ENCODE data around the gene GRK6.

The GRK6 gene

DNA sequence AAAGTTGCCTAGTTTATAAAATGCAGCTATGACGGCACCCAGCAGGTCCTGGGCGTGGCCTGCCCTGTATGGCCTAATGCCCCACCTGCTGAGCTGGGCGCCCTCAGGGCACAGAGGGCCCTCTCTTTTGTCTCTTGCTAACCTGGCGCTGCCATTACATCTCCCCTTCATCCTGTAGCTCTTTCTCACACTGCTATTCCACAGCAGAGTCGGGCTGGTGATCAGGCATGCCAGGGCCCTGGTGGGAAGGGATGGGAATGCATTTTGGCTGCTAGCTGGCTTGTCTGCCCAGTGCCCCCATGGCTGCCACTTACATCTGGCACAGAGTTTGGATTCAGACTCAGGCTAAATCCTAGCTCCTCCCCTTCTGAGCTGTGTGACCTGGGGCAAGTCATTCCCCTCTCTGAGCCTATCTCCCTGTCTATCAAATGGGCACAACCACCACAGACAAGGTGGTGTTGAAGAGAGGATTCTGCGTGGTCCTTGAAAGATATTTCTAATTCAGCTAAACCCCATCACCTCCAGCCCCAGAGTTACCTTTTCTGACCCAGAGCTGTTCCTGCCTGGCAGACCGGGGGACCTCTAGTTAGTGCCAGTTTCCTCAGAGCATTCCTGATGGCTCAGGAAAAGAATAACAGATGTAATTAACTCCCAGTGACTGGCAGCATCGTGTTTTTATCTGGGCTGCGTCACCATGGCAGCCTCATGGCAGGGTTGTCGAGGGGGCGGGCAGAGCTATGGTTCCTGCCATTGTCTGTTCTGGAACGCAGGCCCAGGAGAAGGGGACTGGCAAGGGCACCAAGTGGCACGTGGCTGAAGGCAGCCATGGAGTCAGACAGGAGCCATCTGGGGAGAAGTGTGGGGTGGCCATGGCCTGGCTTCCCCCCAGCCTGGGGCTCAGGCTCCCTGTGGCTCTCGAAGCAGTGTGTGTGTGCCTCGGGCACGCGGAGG lies 26.5 kb downstream of the GRK6 start:
- in situ Hi-C loops (cut with MboI; ENCODE audit: low sequenced_read_pairs): no loop called here

GRCh38 chr5:177453852-177454396 lies 27.4 kb downstream of the GRK6 start:
- in situ Hi-C loops (cut with MboI; ENCODE audit: low sequenced_read_pairs): no loop called here

- in situ Hi-C loops (cut with MboI; ENCODE audit: low sequenced_read_pairs): no loop called here
Measured at GRCh38 chr5:177454397-177455035, 28.0 kb downstream of the GRK6 start.

DNA sequence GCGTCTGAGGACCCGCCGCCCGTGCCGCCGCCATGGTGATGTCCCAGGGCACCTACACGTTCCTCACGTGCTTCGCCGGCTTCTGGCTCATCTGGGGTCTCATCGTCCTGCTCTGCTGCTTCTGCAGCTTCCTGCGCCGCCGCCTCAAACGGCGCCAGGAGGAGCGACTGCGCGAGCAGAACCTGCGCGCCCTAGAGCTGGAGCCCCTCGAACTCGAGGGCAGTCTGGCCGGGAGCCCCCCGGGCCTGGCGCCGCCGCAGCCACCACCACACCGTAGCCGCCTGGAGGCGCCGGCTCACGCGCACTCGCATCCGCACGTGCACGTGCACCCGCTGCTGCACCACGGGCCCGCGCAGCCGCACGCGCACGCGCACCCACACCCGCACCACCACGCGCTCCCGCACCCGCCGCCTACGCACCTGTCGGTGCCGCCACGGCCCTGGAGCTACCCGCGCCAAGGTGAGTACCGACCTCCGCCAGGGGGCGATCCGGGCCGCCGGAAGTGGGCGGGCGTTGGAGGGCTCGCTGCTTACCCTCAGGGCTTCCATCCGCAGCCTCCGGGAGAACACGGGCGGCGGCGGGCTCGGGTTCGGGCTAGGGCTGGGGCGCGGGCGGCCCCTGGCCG lies 28.7 kb downstream of the GRK6 start:
- in situ Hi-C loops (cut with MboI; ENCODE audit: low sequenced_read_pairs): no loop called here

- in situ Hi-C loops (cut with MboI; ENCODE audit: low sequenced_read_pairs): no loop called here
Measured at GRCh38 chr5:177455661-177456590, 29.4 kb downstream of the GRK6 start.

DNA sequence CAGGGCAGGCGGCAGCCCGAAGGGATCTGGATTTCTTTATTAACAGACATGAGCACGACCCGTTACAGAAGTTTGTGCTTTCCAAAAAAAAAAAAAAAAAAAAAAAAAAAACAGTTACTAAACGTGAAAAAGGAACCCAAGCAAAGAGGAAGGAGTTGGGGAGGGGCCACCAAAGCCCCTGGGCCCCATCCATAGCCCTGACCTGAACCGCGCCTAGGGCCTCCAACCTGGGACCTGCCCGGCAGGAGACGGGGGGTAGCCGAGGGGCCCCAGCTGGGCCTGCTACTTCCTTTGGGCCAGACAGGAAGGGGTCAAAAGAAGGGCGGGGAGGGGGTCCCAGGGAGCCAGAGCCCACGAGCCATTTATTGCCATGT lies 30.1 kb downstream of the GRK6 start:
- in situ Hi-C loops (cut with MboI; ENCODE audit: low sequenced_read_pairs): no loop called here

DNA sequence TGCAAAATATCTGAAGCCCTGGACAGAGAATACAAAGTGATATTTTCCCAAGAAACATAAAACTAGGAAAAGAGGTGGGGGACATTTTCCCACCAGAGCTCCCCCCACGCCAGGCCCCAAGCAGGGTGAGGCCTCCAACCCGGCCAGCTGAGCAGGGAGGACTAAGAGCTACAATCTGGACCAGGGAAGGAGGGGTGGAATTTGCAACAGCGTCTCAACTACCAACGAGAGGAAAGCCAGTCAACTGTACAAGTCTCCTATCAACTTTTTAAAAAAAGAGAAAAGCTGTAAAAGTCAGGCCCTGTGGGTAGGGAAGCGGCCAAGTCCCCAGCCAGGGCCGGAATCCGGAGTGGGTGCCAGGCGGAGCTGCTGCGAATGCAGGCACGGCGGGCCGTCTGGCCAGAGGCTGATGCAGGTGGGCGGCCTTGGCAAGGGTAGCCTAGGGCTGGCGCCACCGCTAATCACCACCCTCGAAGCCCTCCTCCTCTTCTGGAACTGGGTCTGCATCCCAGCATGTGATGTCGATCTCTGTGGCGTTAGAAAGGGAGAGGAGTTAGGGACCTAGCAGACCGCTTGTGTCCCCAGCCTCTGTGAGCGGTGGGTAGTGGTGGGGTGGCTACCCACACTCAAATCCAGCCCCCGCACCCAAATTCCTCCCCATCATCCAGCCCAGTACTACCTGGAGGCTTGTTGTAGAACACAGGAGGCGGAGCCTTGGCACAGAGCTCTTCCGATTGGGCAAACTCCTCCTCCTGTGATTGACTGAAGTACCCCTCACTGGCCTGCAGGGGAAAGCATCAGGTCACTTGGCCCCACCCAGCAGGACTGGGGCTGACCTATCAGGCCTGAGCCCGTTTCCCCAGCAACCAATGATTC lies 30.7 kb downstream of the GRK6 start:
- in situ Hi-C loops (cut with MboI; ENCODE audit: low sequenced_read_pairs): no loop called here

- in situ Hi-C loops (cut with MboI; ENCODE audit: low sequenced_read_pairs): no loop called here
Measured at GRCh38 chr5:177457852-177458681, 31.6 kb downstream of the GRK6 start.

DNA sequence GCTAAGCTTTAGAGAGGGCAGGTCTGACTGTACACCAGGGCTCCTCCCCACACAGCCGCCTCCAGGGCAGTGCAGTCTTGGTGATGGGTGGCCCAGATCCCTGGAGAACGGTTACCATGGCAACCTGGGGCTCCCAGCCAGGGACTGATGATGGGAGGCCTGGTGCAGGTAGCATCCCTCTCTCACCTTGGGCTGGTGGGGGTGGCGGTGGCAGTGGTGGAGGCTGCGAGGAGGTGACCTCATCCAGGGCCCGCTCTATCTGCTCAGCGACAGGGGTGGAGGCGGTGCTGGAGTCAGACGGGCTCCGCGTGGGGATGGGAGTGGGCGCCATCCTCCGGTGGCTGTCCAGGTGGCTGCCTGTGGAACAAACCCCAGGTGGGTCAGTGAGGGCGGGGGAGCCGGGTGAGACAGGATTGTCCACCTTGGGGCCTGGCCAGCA lies 32.5 kb downstream of the GRK6 start:
- in situ Hi-C loops (cut with MboI; ENCODE audit: low sequenced_read_pairs): no loop called here

DNA sequence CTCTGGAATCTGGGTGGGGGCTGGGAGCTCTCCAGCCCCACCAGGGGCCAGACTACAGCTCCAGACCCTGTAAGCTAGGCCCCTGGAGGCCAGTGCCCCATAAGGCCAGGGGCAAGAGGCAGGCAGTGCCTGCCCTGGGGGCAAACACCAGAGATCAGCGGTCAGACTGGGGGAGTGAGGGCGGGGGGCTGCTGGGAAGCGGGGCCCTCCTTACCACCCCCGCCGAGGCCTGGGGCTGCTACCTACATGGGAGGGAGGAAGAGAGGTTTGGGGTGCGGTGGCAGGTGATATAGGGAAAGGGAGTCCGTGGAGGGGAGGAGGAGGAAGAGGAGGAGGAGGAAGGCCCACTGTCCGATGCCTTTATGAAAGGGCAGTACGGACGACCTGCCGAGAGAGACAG lies 32.9 kb downstream of the GRK6 start:
- in situ Hi-C loops (cut with MboI; ENCODE audit: low sequenced_read_pairs): no loop called here

- in situ Hi-C loops (cut with MboI; ENCODE audit: low sequenced_read_pairs): no loop called here
Measured at GRCh38 chr5:177459819-177460628, 33.5 kb downstream of the GRK6 start.

- in situ Hi-C loops (cut with MboI; ENCODE audit: low sequenced_read_pairs): no loop called here
Measured at GRCh38 chr5:177462021-177462670, 35.7 kb downstream of the GRK6 start.

DNA sequence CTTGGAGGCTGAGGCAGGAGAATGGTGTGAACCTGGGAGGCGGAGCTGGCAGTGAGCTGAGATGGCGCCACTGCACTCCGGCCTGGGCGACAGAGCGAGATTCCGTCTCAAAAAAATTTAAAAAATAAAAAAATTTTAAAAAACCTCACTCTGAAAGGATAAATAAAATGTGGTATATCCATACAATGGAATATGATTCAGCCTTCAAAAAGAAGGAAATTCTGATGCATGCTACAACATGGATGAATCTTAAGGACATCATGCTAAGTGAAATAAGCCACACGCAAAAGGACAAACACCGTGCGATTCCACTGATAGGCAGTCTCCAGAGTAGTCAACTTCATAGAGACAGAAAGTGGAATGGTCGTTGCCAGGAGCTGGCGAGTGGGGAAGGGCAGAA lies 38.6 kb downstream of the GRK6 start:
- in situ Hi-C loops (cut with MboI; ENCODE audit: low sequenced_read_pairs): no loop called here

DNA sequence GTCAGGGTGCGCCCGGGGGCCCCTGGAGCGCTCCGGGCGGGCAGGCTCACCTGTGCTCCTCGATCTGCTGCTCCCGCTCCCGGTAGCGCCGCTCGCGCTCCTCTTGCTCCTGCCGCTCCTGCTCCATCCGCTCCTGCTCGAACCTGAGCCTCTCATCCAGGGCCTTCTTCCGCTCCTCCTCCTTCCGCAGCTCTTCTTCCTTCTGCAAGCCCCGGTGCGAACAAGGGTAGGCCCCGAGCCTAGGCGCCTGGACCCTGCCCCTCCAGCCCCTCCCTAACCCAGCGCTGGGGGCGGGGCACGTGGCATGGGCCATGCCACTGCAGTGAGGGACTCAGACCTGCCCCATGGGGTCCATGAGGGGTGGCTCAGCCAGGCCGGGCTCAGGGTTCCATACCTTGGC lies 40.4 kb downstream of the GRK6 start:
- in situ Hi-C loops (cut with MboI; ENCODE audit: low sequenced_read_pairs): no loop called here

DNA sequence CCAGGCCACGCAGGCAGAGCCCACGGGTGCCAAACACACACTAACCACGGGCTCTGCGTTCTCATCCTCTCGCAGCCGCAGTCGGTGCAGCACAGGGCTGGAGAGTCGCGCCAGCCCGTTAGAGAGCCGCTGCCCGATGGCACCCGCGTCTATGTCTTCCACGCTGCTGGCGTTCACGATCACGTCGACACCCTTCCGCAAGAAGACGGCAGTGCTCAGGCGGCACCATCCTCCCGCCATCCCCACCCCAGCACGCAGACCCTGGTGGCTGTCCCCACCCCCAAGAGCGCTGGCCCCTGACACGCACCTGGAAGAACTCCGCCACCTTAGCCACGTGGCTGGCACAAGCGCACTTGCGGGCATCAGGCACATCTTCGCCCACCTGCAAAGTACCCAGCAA lies 41.0 kb downstream of the GRK6 start:
- in situ Hi-C loops (cut with MboI; ENCODE audit: low sequenced_read_pairs): no loop called here

DNA sequence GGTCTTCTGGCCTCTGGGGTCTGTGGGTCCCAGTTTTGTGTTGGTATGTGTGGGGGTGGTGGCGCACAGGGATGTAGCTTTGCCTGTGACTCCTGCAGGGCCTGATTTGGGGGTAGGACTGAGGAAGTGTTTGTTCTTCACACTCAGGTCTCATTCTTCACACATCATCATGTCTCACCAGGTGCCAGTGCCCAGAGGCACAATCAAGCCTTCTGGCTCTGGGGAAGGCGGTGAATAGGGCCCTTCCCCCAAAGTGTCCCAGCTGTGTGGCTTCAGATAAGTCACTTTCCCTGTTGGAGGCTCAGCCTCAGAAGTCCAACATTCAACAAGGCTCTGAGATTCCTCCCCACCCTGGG lies 41.8 kb downstream of the GRK6 start:
- in situ Hi-C loops (cut with MboI; ENCODE audit: low sequenced_read_pairs): no loop called here
